ENCODE results near the gene CNP.

CNP gene

DNA sequence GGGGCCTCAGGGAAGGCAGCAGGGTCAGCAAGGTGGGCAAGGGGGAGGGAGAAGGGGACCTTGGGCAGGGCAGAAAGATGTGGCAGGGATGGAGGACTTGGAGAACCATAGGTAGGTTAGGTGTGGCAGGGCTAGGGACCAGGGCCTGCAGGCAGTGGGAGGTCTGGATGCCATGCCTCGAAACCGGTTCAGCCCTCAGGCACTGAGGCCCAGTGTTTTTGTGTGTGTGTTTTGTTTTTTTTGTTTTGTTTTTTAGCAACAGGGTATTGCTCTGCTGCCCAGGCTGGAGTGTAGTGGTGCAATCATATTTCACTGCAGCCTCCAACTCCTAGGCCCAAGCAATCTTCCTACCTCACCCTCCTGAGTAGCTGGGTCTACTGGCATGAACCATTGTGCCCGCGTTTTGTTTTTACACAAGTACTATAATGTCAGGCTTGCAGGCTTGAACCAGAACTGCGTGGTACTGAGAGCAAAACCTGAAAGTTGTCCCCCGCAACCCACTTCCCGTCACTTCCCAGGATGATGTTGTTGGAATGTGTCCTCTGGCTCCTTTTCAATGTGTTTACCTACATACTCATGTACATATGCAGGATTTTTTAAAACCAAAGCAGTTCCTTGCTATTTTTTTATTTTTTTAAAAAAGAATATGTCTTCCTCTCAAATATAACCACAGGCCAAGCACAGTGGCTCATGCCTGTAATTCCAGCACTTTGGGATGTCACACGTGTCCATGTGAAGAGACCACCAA is 23.8 kb upstream of the CNP start:
- no peak for DNase-seq (ENCODE audit: low read depth in 2 of 2)

GRCh38 chr17:41943492-41943891 is 23.1 kb upstream of the CNP start:
- DNase-seq (ENCODE audit: low read depth in 2 of 2), result no peak

- DNase-seq (ENCODE audit: low read depth in 2 of 2), result no peak
Measured at GRCh38 chr17:41944943-41945342, 21.7 kb upstream of the CNP start.

GRCh38 chr17:41948762-41949460 is 17.7 kb upstream of the CNP start:
- DNase-seq (ENCODE audit: low read depth in 2 of 2), result no peak

DNA sequence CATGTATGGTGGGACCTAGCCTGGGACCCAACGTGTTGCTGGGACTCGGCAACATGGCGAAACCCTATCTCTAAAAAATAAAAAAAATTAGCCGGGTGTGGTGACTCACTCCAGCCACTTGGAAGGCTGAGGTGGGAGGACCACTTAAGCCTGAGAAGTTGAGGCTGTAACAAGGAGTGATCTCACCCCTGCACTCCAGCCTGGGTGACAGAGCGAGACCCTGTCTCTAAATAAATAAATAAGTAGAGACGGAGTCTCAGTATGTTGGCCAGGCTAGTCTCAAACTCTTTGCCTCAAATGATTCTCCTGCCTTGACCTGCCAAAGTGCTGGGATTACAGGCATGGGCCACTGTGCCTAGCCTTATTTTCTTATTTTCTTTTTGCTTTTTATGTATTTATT is 10.1 kb upstream of the CNP start:
- no peak for DNase-seq (ENCODE audit: low read depth in 2 of 2)

GRCh38 chr17:41957031-41957868 is 9.3 kb upstream of the CNP start:
- no peak for DNase-seq (ENCODE audit: low read depth in 2 of 2)

- DNase-seq (ENCODE audit: low read depth in 2 of 2), result no peak
Measured at GRCh38 chr17:41957869-41958439, 8.6 kb upstream of the CNP start.

- no peak for DNase-seq (ENCODE audit: low read depth in 2 of 2)
Measured at GRCh38 chr17:41959030-41959335, 7.6 kb upstream of the CNP start.

- no peak for DNase-seq (ENCODE audit: low read depth in 2 of 2)
Measured at GRCh38 chr17:41959336-41960095, 7.1 kb upstream of the CNP start.

- no peak for DNase-seq (ENCODE audit: low read depth in 2 of 2)
Measured at GRCh38 chr17:41962111-41962510, 4.5 kb upstream of the CNP start.

- DNase-seq (ENCODE audit: low read depth in 2 of 2), result no peak
Measured at GRCh38 chr17:41962768-41963434, 3.7 kb upstream of the CNP start.

GRCh38 chr17:41965694-41966462 is 717 bp upstream of the CNP start:
- no peak for DNase-seq (ENCODE audit: low read depth in 2 of 2)

GRCh38 chr17:41967141-41967920 is 736 bp downstream of the CNP start:
- DNase-seq (ENCODE audit: low read depth in 2 of 2), result no peak

GRCh38 chr17:41967921-41968578 is 1.5 kb downstream of the CNP start:
- no peak for DNase-seq (ENCODE audit: low read depth in 2 of 2)

GRCh38 chr17:41968676-41969075 is 2.1 kb downstream of the CNP start:
- no peak for DNase-seq (ENCODE audit: low read depth in 2 of 2)

- DNase-seq (ENCODE audit: low read depth in 2 of 2), result no peak
Measured at GRCh38 chr17:41970901-41971331, 4.3 kb downstream of the CNP start.

- no peak for DNase-seq (ENCODE audit: low read depth in 2 of 2)
Measured at GRCh38 chr17:41971721-41972523, 5.3 kb downstream of the CNP start.

Measured in fibroblast of skin of left biceps (primary cell).